Breast epithelium (tissue), 4 donors: ENCODE results near the gene TPI1. TPM values are rescaled to one million over a fixed set of nuclear protein-coding genes. Genes with fewer than 3 reads are reported as not detected.

Experiments
- DNase-seq, 2 donors: peaks; one replicate each; pipeline ENCODE4 v3.0.0-alpha.2; 2019; ENCODE audit warnings: low spot score in 2 of 2
- H3K27ac ChIP-seq, 2 donors: fragments of 200-600 bp; sonication (generic) in 1 of 2; one replicate each; pipeline ENCODE4 v1.5.1; 2016 to 2019; ENCODE audit warnings: mild to moderate bottlenecking in 1 of 2
- H3K27me3 ChIP-seq, 2 donors: fragments of 200-600 bp; sonication (generic) in 1 of 2; one replicate each; pipeline versions ENCODE4 v1.5.1 to v1.6.0; 2017 to 2019; ENCODE audit warnings: control low read depth in 1 of 2, mild to moderate bottlenecking in 1 of 2
- H3K36me3 ChIP-seq: fragments of 200-600 bp; one replicate; pipeline ENCODE4 v1.5.1; 2019
- H3K4me1 ChIP-seq, 2 donors: fragments of 200-600 bp; sonication (generic); one replicate each; pipeline ENCODE4 v1.5.1; 2016 to 2019; ENCODE audit warnings: control low read depth in 1 of 2
- H3K4me3 ChIP-seq, 3 donors: fragments of 200-600 bp; sonication (generic); 1 replicate in 2 of 3; 2 replicates in 1 of 3; pipeline ENCODE4 v1.5.1; 2016 to 2019; ENCODE audit warnings: mild to moderate bottlenecking in 3 of 3, moderate library complexity in 2 of 3
- H3K9me3 ChIP-seq, 2 donors: fragments of 200-600 bp; sonication (generic) in 1 of 2; one replicate each; pipeline ENCODE4 v1.5.1; 2016 to 2019; ENCODE audit warnings: control low read depth in 1 of 2
- POLR2A ChIP-seq: fragments of 450-650 bp; IDR thresholded peaks from one replicate; pipeline ENCODE4 v1.6.1; 2016; ENCODE audit warnings: antibody characterized with exemption, mild to moderate bottlenecking, moderate library complexity
- POLR2AphosphoS5 ChIP-seq, 3 donors: sonication (generic); formaldehyde crosslinking; IDR thresholded peaks; one replicate each; pipeline ENCODE4 v1.6.1; 2017; ENCODE audit warnings: antibody characterized with exemption in 3 of 3
- intact Hi-C: fragments of 100-400 bp; cut with DNase I; formaldehyde crosslinking; loops from one replicate; pipeline ENCODE4 v1.15.1; 2023; ENCODE audit warnings: low total_unique reads
- total RNA-seq, 3 donors: library from RNA; depleted of rRNA; stranded (reverse); fragments of >200 nt; gene quantifications; one replicate each; pipeline ENCODE4 v1.1.0, GENCODE V29; 2016
- TF ChIP-seq, protein P1 (sequence below), 3 donors: fragments of 450-650 bp; IDR thresholded peaks; one replicate each; pipeline ENCODE4 v1.5.1; 2016 to 2017; ENCODE audit warnings: antibody characterized with exemption in 3 of 3, mild to moderate bottlenecking in 3 of 3, moderate library complexity in 3 of 3

The TPI1 gene
- total RNA-seq, 3 donors from 2014 or later, result 297 to 386 (median 351) TPM

DNA sequence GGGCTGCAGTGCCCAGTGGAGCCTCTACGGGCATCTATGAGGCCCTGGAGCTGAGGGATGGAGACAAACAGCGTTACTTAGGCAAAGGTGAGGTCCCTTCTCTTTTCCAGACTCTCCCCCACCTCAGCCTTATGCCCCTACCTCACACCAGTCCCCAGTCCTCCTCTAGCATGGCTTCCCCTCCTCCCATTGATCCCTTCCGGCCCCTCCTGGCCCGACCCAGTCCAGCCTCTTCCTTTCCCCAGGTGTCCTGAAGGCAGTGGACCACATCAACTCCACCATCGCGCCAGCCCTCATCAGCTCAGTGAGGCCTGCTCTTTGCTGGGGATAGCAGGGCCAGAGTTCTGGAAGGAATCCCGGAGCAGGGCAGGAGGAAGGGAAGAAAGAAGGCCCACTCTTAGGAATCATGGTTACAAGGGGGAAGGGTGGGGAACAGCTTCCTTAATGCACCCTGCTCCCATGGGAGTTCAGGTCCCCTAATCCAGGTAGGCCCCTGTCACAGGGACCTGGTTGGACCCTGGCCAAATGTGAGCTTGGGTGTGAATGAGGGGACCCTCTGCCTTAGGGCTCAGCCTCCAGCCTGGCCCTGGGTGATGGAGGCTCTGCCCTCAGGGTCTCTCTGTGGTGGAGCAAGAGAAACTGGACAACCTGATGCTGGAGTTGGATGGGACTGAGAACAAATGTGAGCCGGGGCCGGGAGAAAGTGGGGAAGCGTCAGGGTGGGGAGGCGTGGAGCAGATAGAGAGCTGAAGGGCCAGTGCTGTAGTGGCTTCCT lies 49.3 kb downstream of the TPI1 start:
- Histone ChIP-seq H3K36me3 (no peaks in the 10 kb centered on the region), H3K4me3 (no peak overlapping the region), H3K27ac (no peak overlapping the region), H3K27me3 (no peaks in the 10 kb centered on the region), H3K4me1 (peaks cover 0 to 5% of the 10 kb centered on the region in 2 donors), H3K9me3 (no peaks in the 10 kb centered on the region)
- intact Hi-C loops, result no loop called here
- TF ChIP-seq, protein P1, sequence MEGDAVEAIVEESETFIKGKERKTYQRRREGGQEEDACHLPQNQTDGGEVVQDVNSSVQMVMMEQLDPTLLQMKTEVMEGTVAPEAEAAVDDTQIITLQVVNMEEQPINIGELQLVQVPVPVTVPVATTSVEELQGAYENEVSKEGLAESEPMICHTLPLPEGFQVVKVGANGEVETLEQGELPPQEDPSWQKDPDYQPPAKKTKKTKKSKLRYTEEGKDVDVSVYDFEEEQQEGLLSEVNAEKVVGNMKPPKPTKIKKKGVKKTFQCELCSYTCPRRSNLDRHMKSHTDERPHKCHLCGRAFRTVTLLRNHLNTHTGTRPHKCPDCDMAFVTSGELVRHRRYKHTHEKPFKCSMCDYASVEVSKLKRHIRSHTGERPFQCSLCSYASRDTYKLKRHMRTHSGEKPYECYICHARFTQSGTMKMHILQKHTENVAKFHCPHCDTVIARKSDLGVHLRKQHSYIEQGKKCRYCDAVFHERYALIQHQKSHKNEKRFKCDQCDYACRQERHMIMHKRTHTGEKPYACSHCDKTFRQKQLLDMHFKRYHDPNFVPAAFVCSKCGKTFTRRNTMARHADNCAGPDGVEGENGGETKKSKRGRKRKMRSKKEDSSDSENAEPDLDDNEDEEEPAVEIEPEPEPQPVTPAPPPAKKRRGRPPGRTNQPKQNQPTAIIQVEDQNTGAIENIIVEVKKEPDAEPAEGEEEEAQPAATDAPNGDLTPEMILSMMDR (IDR thresholded peaks at IDR 0.05), result no peak
- TF ChIP-seq POLR2A (no peak), POLR2AphosphoS5 (IDR thresholded peaks at IDR 0.05) (no peak)
- DNase-seq, result no peak

DNA sequence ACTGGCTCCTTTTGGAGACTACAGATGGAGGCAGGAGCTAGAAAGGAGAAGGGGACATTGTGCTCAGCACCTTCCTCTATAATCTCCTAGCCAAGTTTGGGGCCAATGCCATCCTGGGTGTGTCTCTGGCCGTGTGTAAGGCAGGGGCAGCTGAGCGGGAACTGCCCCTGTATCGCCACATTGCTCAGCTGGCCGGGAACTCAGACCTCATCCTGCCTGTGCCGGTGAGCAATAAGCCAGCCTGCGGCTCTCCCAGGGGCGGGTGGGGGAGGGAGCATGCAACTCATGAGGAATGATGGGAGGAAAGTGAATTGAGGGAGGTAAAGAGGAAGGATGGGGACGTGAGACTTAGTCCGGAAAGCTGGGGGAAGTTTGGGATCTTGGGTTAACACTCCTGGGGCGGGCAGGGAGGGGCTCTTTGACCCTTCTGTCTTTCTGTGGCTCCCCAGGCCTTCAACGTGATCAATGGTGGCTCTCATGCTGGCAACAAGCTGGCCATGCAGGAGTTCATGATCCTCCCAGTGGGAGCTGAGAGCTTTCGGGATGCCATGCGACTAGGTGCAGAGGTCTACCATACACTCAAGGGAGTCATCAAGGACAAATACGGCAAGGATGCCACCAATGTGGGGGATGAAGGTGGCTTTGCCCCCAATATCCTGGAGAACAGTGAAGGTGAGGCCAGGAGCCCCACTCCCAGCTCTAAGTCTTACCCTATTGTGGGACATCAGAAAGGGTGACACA lies 50.3 kb downstream of the TPI1 start:
- H3K27me3 ChIP-seq, result no peaks in the 10 kb centered on the region
- intact Hi-C loops, result no loop called here
- no peaks in the 10 kb centered on the region for H3K9me3 ChIP-seq
- DNase-seq, result no peak
- H3K4me3 ChIP-seq, result no peak overlapping the region
- peaks cover 0 to 5% of the 10 kb centered on the region in 2 donors for H3K4me1 ChIP-seq
- H3K36me3 ChIP-seq, result no peaks in the 10 kb centered on the region
- no peak overlapping the region for H3K27ac ChIP-seq
- TF ChIP-seq POLR2AphosphoS5 (IDR thresholded peaks at IDR 0.05) (no peak), POLR2A (no peak)
- TF ChIP-seq, protein P1 (IDR thresholded peaks at IDR 0.05), result no peak

DNA sequence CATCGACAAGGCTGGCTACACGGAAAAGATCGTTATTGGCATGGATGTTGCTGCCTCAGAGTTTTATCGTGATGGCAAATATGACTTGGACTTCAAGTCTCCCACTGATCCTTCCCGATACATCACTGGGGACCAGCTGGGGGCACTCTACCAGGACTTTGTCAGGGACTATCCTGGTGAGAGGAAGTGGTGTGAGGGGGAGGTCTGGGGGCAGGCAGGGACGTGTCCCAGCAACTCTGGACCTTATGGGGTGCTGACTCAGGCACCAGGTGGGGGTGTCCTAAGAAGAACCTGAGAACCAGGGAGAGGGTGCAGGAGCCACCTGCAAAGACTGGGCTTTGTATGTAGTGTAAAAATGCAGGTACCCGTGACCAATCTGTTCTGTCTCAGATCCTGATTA lies 52.3 kb downstream of the TPI1 start:
- TF ChIP-seq, protein P1 (IDR thresholded peaks at IDR 0.05), result no peak
- TF ChIP-seq POLR2A (no peak), POLR2AphosphoS5 (IDR thresholded peaks at IDR 0.05) (no peak)
- H3K9me3 ChIP-seq, result no peaks in the 10 kb centered on the region
- H3K4me1 ChIP-seq, result peaks cover 2 to 3% of the 10 kb centered on the region in 2 donors
- no peaks in the 10 kb centered on the region for H3K36me3 ChIP-seq
- H3K27ac ChIP-seq, result no peak overlapping the region
- no peak for DNase-seq
- no peak overlapping the region for H3K4me3 ChIP-seq
- intact Hi-C loops, result no loop called here
- H3K27me3 ChIP-seq, result no peaks in the 10 kb centered on the region

Other genes with a start within 250 kb of the TPI1 start
- 1 to 10 TPM in 2 of 3 donors, under 1 TPM in 1; 0.98 to 1.8 (median 1.8) TPM for gene LPAR5, start 231.6 kb upstream of the TPI1 start, total RNA-seq
- gene ACRBP, start 220.1 kb upstream of the TPI1 start, total RNA-seq, result 1 to 10 TPM in 1 of 3 donors, under 1 TPM in 2; 0.59 to 2.4 (median 0.66) TPM
- gene ING4, start 204.4 kb upstream of the TPI1 start, total RNA-seq, result 10 to 100 TPM; 51.1 to 74.2 (median 56.3) TPM
- gene ZNF384, start 178.2 kb upstream of the TPI1 start, total RNA-seq, result 10 to 100 TPM; 34.4 to 57.0 (median 49.5) TPM
- under 1 TPM in 2 of 3 donors, not detected in 1; 0.29 to 0.33 TPM for gene PIANP, start 166.7 kb upstream of the TPI1 start, total RNA-seq
- 10 to 100 TPM; 52.1 to 72.2 (median 59.9) TPM for gene COPS7A, start 143.5 kb upstream of the TPI1 start, total RNA-seq
- 100 to 1,000 TPM; 130 to 168 (median 159) TPM for gene MLF2, start 114.4 kb upstream of the TPI1 start, total RNA-seq
- 100 to 1,000 TPM in 1 of 3 donors, 10 to 100 TPM in 2; 70.9 to 101 (median 85.8) TPM for gene PTMS, start 101.2 kb upstream of the TPI1 start, total RNA-seq
- gene LAG3, start 95.0 kb upstream of the TPI1 start, total RNA-seq, result 1 to 10 TPM in 1 of 3 donors, under 1 TPM in 2; 0.44 to 1.3 (median 0.80) TPM
- 10 to 100 TPM in 2 of 3 donors, 1 to 10 TPM in 1; 5.9 to 29.0 (median 11.0) TPM for gene CD4, start 78.0 kb upstream of the TPI1 start, total RNA-seq
- gene GPR162, start 45.7 kb upstream of the TPI1 start, total RNA-seq, result 1 to 10 TPM; 2.6 to 4.2 (median 4.1) TPM
- gene P3H3, start 39.1 kb upstream of the TPI1 start, total RNA-seq, result 10 to 100 TPM in 2 of 3 donors, 1 to 10 TPM in 1; 7.5 to 29.5 (median 10.1) TPM
- 1 to 10 TPM in 2 of 3 donors, under 1 TPM in 1; 0.80 to 3.3 (median 2.2) TPM for gene GNB3, start 26.6 kb upstream of the TPI1 start, total RNA-seq
- 1 to 10 TPM in 2 of 3 donors, under 1 TPM in 1; 0.33 to 3.0 (median 1.8) TPM for gene CDCA3, start 16.2 kb upstream of the TPI1 start, total RNA-seq
- 10 to 100 TPM; 32.6 to 52.8 (median 34.7) TPM for gene USP5, start 15.4 kb upstream of the TPI1 start, total RNA-seq
- 10 to 100 TPM in 2 of 3 donors, 1 to 10 TPM in 1; 9.0 to 13.4 (median 12.7) TPM for gene SPSB2, start 5.8 kb downstream of the TPI1 start, total RNA-seq
- 10 to 100 TPM in 2 of 3 donors, 1 to 10 TPM in 1; 7.4 to 15.4 (median 10.8) TPM for gene LRRC23, start 37.3 kb downstream of the TPI1 start, total RNA-seq
- gene ENO2, start 47.0 kb downstream of the TPI1 start, total RNA-seq, result 10 to 100 TPM in 2 of 3 donors, 1 to 10 TPM in 1; 5.0 to 16.1 (median 11.1) TPM
- gene ATN1, start 60.4 kb downstream of the TPI1 start, total RNA-seq, result 10 to 100 TPM; 57.9 to 96.4 (median 59.7) TPM
- gene RNU7-1, start 76.3 kb downstream of the TPI1 start, total RNA-seq, result not detected
- 100 to 1,000 TPM; 515 to 824 (median 547) TPM for gene C12orf57, start 76.5 kb downstream of the TPI1 start, total RNA-seq
- gene PTPN6, start 83.8 kb downstream of the TPI1 start, total RNA-seq, result 10 to 100 TPM; 14.7 to 28.0 (median 20.3) TPM
- 100 to 1,000 TPM; 194 to 237 (median 221) TPM for gene PHB2, start 103.1 kb downstream of the TPI1 start, total RNA-seq
- gene EMG1, start 103.4 kb downstream of the TPI1 start, total RNA-seq, result 10 to 100 TPM; 29.6 to 52.0 (median 49.5) TPM
- gene LPCAT3, start 150.9 kb downstream of the TPI1 start, total RNA-seq, result 10 to 100 TPM; 28.3 to 67.5 (median 63.7) TPM
- 100 to 1,000 TPM; 307 to 959 (median 622) TPM for gene C1S, start 193.2 kb downstream of the TPI1 start, total RNA-seq
- gene C1R, start 224.9 kb downstream of the TPI1 start, total RNA-seq, result 100 to 1,000 TPM; 302 to 773 (median 582) TPM
- 100 to 1,000 TPM in 2 of 3 donors, 10 to 100 TPM in 1; 80.6 to 138 (median 124) TPM for gene C1RL, start 241.7 kb downstream of the TPI1 start, total RNA-seq